ENCODE data around the gene PLA2G15.

The PLA2G15 gene

DNA sequence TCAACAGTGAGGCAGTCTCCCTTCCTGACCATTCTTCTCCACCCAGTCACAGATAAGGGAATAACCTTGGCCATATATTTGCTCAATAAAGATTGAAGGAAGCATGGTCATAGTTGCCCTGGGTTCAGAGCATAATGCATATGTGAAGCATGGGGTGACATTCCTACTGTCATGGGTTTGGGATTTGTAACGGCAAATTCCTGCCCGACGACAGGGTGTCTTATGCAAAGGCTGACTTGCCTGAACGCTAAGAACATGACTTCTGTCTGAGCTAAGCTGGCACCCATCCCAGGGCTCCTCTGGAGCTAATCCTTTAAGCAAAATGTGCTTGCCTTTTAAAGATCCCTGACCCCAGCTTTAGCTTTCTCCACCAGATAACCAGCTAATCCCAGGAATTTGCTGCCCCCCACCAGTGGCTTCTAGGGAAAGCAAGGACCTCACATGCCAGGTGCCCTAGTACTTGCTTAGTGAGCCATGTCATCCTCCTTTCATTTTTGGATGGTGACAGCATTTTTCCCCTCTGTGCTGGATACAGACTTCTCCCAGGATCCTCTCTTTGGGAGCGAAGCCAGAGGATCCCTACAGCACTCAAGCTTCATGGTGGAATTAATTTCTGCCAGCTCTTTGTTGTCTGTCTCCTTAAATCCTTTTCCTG is 53.9 kb downstream of the PLA2G15 start:
- TF ChIP-seq SPI1 (IDR thresholded peaks at IDR 0.05; ENCODE audit: borderline replicate concordance, low read depth) (no peak), GABPA (IDR thresholded peaks at IDR 0.05; ENCODE audit: low read depth) (no peak), POLR2AphosphoS5 (IDR thresholded peaks at IDR 0.05; ENCODE audit: low read depth) (peak; percentile 56; the same call in 1 of the 2 replicates)
- TF ChIP-seq, protein P1, sequence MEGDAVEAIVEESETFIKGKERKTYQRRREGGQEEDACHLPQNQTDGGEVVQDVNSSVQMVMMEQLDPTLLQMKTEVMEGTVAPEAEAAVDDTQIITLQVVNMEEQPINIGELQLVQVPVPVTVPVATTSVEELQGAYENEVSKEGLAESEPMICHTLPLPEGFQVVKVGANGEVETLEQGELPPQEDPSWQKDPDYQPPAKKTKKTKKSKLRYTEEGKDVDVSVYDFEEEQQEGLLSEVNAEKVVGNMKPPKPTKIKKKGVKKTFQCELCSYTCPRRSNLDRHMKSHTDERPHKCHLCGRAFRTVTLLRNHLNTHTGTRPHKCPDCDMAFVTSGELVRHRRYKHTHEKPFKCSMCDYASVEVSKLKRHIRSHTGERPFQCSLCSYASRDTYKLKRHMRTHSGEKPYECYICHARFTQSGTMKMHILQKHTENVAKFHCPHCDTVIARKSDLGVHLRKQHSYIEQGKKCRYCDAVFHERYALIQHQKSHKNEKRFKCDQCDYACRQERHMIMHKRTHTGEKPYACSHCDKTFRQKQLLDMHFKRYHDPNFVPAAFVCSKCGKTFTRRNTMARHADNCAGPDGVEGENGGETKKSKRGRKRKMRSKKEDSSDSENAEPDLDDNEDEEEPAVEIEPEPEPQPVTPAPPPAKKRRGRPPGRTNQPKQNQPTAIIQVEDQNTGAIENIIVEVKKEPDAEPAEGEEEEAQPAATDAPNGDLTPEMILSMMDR (IDR thresholded peaks at IDR 0.05; ENCODE audit: insufficient read depth, low read length), result no peak
- TF ChIP-seq, protein P2, sequence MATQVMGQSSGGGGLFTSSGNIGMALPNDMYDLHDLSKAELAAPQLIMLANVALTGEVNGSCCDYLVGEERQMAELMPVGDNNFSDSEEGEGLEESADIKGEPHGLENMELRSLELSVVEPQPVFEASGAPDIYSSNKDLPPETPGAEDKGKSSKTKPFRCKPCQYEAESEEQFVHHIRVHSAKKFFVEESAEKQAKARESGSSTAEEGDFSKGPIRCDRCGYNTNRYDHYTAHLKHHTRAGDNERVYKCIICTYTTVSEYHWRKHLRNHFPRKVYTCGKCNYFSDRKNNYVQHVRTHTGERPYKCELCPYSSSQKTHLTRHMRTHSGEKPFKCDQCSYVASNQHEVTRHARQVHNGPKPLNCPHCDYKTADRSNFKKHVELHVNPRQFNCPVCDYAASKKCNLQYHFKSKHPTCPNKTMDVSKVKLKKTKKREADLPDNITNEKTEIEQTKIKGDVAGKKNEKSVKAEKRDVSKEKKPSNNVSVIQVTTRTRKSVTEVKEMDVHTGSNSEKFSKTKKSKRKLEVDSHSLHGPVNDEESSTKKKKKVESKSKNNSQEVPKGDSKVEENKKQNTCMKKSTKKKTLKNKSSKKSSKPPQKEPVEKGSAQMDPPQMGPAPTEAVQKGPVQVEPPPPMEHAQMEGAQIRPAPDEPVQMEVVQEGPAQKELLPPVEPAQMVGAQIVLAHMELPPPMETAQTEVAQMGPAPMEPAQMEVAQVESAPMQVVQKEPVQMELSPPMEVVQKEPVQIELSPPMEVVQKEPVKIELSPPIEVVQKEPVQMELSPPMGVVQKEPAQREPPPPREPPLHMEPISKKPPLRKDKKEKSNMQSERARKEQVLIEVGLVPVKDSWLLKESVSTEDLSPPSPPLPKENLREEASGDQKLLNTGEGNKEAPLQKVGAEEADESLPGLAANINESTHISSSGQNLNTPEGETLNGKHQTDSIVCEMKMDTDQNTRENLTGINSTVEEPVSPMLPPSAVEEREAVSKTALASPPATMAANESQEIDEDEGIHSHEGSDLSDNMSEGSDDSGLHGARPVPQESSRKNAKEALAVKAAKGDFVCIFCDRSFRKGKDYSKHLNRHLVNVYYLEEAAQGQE (IDR thresholded peaks at IDR 0.05; ENCODE audit: insufficient replicate concordance, low read depth), result no peak
- Histone ChIP-seq H3K27ac (replicated peaks) (peak overlapping the region; percentile 35; the same call in 1 of the 2 replicates), H3K4me3 (replicated peaks; ENCODE audit: insufficient read depth, low read length) (no peak overlapping the region), H3K27me3 (ENCODE audit: insufficient read depth, poor library complexity, severe bottlenecking) (no peaks in the 10 kb centered on the region)
- no peak for DNase-seq (ENCODE audit: low read depth in 1 of 2, low spot score in 1 of 2)

DNA sequence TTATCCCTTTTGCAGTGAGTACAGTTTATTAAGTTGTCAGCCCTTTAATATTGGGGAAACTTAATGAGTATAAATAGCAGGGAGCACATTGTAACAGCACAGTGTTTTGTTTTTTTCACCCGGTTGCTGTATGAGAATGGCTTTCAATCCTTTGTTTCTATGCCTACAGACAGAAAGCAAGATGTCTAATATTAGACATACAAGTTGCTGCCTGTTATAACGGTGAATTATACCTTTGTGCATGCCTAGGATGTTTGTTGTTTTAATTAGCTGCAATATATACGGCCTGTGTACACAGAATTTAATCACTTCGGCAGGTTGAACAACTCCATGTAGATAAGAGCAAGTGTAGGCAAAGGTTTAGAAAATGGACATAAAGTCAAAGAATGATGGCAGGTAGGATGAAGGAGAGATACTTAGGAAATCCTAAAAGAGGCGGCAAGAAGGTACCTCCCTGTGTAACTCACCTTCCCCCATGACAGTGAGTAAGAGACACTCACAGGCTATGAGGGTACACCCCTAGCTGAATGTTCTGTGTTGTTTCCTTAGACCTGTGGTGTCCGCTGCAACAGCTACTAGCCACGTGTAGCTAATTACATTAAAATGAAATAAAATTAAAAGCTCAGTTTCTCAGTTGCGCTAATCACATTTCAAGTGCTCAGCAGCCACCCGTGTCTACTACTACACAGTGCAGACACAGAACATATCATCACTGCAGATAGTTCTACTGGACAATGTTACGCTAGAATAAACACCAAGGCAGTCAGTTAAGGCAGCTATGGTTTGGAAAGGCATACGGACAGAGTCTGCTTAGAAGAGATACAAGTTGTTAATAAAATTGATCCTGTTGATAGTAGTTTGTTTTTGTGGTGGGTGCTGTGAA is 54.6 kb downstream of the PLA2G15 start:
- DNase-seq (ENCODE audit: low read depth in 1 of 2, low spot score in 1 of 2), result no peak
- H3K27ac ChIP-seq (replicated peaks), result peak overlapping the region; percentile 49
- TF ChIP-seq GABPA (IDR thresholded peaks at IDR 0.05; ENCODE audit: low read depth), result no peak
- TF ChIP-seq POLR2AphosphoS5 (IDR thresholded peaks at IDR 0.05; ENCODE audit: low read depth), result 0 out of 2 replicates have a peak, but pooled peaks have one; percentile 36

DNA sequence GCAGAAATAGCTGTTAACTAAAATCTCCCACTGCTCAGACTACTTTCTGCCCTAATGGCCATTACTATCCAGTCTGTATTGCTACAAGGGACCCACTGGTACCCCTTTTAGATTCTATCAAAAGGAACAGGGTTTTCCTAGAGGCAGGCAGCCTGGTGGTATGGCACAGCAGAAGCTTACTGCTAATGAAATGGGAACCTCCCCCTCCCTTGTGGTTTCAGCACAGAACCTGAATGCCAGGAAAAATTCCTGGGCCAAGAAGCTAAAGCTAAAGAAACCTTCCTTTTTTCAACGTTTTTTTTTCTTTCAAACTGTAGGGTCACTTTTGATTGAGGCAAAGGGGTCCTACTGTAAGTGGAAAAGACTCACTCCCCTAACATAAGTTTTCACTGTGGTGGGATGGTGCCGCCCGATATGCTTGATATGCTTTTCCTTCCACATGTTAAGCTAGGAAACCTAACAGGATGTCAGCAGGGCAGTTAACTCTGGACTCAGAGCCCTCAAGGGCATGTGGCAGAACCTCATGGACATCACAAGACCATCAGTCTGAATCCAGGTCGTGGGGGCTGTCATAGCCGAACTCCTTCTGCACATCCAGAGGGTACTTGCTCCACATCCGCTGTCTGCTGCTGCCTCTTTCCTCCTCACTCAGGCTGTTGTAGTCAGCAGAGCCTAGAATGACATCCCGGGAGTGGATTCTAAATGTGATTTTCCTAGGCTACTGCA is 55.7 kb downstream of the PLA2G15 start:
- DNase-seq (ENCODE audit: low read depth in 1 of 2, low spot score in 1 of 2), result peak in 1 of 2 experiments; percentile 18
- no peaks in the 10 kb centered on the region for H3K27me3 ChIP-seq (ENCODE audit: insufficient read depth, poor library complexity, severe bottlenecking)
- peak overlapping the region; percentile 49 for H3K27ac ChIP-seq (replicated peaks)
- H3K4me3 ChIP-seq (replicated peaks; ENCODE audit: insufficient read depth, low read length), result no peak overlapping the region
- no peak for TF ChIP-seq SPI1 (IDR thresholded peaks at IDR 0.05; ENCODE audit: borderline replicate concordance, low read depth)
- 0 out of 2 replicates have a peak, but pooled peaks have one; percentile 14 for TF ChIP-seq POLR2AphosphoS5 (IDR thresholded peaks at IDR 0.05; ENCODE audit: low read depth)

More for the DNA sequence above, 54.6 kb downstream of the PLA2G15 start:
- Histone ChIP-seq H3K27me3 (ENCODE audit: insufficient read depth, poor library complexity, severe bottlenecking) (no peaks in the 10 kb centered on the region), H3K4me3 (replicated peaks; ENCODE audit: insufficient read depth, low read length) (no peak overlapping the region)

DNA sequence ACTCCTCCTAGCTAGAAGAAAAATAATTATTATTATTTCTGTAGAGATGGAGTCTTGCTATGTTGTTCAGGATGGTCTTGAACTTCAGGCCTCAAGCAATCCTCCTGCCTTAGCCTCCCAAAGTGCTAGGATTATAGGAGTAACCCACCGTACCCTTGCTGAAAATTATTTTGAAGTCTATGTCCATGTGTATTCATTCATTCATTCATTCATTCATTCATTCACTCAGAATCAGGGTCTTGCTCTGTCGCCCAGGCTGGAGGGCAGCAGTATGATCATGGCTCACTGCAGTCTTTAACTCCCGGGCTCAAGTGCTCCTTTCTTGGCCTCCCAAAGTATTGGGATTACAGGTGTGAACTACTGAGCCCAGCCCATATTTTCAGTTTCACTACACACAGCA is 61.5 kb downstream of the PLA2G15 start:
- TF ChIP-seq SPI1 (IDR thresholded peaks at IDR 0.05; ENCODE audit: borderline replicate concordance, low read depth) (no peak), GABPA (IDR thresholded peaks at IDR 0.05; ENCODE audit: low read depth) (no peak), POLR2AphosphoS5 (IDR thresholded peaks at IDR 0.05; ENCODE audit: low read depth) (no peak)
- TF ChIP-seq, protein P1 (IDR thresholded peaks at IDR 0.05; ENCODE audit: insufficient read depth, low read length), result no peak
- TF ChIP-seq, protein P2 (IDR thresholded peaks at IDR 0.05; ENCODE audit: insufficient replicate concordance, low read depth), result no peak
- Histone ChIP-seq H3K4me3 (replicated peaks; ENCODE audit: insufficient read depth, low read length) (no peak overlapping the region), H3K27ac (replicated peaks) (no peak overlapping the region), H3K27me3 (ENCODE audit: insufficient read depth, poor library complexity, severe bottlenecking) (no peaks in the 10 kb centered on the region)
- no peak for DNase-seq (ENCODE audit: low read depth in 1 of 2, low spot score in 1 of 2)
